GM18498 (cell line): Measurements from ENCODE around the gene GTPBP4.
"Not testable (repeated sequence)": the region's sequence is repeated elsewhere in the genome, so short reads cannot be mapped to it uniquely, and the experiment has no call there.

Source experiments
- ATAC-seq: cut with Tn5 transposase; IDR thresholded peaks from one replicate; pipeline ENCODE4 v1.9.1; 2021; ENCODE audit warnings: mild to moderate bottlenecking, moderate library complexity; ENCODE audit not compliant: unreplicated experiment

GTPBP4 gene

DNA sequence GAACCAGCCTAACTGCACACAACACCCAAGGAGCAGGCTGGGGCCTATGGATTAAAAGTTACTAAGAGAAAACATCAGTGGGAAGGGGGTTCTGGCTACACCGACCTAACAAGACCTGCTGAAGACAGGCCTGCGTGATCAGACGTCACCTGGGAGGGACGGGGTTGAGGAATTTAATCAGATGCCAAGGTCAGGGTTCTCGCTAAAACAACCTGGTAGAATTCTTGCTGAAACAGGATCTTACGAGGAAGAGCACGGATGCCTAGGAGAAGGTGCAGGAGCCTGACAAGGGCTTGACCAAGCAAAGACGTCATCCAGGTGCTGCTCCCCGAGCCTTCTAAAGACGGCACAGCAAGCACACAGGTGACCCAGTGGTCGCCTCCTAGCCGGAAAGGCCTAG is 35.9 kb downstream of the GTPBP4 start:
- ATAC-seq: no peak

DNA sequence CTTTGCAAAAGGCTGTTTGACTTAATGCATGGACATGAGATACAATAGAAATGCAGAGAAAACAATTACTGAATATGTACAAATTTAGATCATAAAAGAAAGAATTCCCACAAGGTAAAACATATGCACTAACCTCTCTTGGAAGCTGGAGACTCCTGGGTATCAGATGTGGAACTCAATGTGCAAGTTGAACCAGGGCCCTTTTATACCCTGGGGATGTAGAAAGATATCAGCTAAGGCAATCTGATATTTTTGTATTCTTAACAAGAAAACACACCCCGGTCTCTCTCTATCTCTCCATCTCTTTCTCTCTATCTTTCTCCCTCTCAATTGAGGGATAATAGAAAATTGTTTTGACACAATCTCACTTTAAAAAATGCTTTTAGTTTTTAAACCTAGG is 37.4 kb downstream of the GTPBP4 start, which contains the start of gene IDI2:
TSS of gene IDI2 (minus strand) at position 177 of the 400 bp plus-strand sequence. CDS start 1,136 bp downstream, outside the sequence.
- ATAC-seq: no peak

DNA sequence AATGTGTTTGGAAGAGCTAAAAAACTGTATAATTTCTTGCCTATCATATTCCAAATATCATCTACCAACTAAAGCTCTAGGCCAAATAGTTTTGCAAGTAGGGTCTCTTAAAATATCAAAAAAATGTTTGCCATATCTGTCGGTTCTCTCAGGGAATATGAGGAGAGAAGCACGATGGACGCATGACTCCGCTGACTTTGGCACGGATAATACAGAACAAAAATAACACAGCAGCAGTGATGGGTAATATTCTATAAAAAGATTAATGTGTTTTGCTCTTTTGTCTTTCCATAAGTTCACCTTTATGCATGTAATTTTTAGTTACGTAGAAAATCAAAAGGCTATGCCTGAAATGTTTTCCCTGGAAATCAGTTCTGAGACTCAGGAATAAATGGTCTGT is 38.3 kb downstream of the GTPBP4 start:
- no peak for ATAC-seq

DNA sequence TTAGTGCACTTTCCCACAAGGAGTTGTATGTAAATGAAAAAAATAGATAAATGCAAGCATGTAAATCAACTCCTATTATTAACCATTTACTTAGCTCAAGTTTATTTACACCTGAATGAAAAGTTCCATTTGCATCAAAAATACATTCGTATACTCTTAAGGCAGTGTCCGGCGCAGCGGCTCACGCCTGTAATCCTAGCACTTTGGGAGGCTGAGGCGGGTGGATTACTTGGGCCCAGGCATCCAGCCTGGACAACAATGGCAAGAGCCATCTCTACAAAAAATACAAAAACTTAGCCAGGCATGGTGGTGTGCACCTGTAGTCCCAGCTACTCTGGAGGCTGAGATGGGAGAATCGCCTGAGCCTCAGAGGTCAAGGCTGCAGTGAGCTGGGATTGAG is 41.6 kb downstream of the GTPBP4 start:
- no peak for ATAC-seq

DNA sequence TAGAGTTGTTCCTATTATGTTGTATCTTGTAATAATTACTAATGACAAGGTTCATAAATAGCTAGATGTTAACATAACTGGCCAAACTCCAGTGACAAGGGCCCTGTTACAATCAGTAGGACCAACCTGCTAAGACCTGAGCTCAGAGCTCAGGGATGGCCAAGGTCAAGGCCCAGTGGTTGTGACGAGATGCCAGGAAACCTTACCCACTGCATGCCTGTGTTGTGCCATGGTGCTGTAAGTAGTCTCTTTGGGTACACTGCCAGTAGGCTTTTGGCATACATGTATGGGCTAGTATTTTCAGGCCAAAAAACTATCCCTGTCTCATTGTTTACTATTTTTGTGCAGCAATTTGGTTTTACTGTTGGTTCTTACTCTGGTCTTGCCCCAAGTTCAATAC is 45.4 kb downstream of the GTPBP4 start:
- no peak for ATAC-seq

DNA sequence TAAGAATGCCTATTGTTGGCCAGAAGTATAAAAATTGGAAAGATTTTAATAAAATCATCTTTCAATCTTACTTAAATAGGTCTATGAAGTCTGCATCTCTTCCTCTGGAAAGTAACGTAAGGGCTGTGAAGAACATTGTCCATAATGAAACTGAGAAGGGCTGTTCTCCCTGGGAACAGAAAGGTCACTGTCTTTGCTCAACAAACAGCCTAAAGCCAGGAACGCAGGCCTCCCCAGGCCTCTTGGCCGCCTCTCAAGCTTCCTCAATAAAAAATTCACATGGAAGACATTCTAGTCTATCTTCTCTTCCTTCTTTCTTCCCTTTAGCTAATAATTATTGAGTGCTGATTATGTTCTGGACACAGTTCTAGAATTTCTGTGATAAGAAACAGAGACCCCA is 46.5 kb downstream of the GTPBP4 start:
- no peak for ATAC-seq

DNA sequence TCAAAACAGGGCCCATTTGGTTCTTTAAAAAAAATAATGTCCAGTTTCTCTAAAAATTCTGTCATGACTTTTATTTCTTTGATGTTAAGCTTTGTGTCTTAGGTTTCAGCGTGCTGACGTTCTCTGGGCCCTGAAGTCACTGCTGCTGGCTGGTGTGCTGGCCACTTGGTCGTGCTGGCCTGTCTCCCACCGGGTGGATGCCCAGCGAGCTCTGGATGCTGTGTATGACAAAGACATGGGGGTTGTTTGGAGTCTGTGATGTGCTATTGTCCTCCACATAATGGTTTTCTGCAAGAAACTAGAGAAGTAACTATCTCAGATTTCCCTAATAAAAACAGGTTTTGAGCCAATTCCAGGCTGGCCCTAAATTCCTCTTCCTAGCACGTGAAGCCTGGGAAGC is 47.0 kb downstream of the GTPBP4 start:
- ATAC-seq: no peak

DNA sequence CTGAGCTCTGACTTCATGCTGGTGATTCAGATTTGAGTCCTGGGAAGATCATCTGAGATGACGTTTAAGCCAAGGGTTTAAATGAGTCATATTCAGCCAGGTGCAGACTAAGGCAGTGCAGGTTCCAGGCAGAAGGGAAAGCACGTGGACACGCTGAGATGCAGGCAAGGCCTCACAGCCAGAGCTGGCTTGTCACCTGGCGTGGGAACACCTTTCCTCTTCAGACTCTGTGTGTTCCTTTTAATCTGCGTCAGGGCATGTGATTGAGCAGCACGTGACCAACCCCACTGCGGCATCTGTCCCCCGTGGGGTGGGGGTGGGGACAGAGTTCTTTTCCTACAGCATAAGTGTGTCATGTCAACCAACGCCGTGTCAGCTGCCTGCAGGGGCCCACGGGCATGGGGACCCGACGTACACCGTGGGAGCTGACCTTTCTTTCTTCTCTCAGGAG is 48.1 kb downstream of the GTPBP4 start:
- peak; percentile 52 for ATAC-seq

DNA sequence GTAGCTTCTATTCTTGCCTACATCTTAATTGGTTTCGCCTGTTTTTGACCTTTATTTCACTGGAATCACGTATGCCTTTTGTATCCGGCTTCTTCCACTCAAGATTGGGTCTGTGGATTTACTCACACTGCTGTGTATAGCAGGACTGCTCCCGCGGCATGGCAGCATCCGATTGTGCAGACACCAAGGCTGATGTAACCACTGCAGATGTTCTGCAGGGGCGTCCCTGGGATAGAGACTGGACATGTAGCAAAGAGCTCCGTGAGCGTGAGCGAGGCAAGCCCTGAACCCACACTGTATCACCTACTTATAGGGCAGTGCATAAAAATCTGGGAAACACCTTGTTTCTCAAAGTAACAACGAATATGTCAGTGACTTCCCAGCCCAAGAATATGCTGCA is 48.9 kb downstream of the GTPBP4 start:
- ATAC-seq: no peak

DNA sequence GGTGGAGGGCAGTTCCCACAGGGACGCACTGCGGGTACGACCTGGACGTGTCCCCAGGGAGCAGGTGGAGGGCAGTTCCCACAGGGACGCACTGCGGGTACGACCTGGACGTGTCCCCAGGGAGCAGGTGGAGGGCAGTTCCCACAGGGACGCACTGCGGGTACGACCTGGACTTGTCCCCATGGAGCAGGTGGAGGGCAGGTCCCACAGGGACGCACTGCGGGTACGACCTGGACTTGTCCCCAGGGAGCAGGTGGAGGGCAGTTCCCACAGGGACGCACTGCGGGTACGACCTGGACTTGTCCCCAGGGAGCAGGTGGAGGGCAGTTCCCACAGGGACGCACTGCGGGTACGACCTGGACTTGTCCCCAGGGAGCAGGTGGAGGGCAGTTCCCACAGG is 50.5 kb downstream of the GTPBP4 start:
- ATAC-seq: not testable (repeated sequence)

DNA sequence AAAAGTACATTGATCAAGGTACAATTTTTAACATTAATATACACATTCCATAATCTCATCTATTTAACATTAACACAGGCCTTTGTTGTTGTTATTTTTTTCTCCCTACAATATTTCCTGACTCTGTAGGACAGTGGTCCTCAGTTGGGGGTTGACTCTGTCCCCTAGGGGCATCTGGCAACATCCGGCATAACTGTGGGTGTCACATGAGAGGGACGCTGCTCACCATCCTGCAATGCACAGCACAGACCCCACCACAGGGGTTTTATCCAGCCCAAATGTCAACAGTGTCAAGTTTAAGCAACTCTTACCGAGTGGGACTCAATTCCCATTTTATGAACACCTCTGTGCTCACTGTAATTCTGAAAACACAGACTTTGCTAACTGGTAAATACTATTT is 51.9 kb downstream of the GTPBP4 start:
- ATAC-seq: no peak

DNA sequence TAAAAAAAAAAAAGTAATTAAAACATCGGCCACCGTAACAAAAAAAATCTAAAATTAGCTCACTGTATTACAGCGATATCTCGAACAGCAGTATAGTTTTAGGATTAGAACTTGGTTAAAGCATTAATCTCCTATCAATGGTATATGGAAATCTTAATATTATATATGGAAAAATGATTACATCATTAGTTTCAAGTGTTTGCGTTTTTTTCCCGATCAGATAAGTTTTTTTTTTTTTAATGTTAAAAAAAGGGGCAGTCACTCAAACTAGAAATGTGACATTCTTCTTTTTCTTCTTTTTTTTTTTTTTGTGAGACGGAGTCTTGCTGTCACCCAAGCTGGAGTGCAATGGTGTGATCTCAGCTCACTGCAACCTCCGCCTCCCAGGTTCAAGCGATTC is 53.3 kb downstream of the GTPBP4 start:
- ATAC-seq: no peak

DNA sequence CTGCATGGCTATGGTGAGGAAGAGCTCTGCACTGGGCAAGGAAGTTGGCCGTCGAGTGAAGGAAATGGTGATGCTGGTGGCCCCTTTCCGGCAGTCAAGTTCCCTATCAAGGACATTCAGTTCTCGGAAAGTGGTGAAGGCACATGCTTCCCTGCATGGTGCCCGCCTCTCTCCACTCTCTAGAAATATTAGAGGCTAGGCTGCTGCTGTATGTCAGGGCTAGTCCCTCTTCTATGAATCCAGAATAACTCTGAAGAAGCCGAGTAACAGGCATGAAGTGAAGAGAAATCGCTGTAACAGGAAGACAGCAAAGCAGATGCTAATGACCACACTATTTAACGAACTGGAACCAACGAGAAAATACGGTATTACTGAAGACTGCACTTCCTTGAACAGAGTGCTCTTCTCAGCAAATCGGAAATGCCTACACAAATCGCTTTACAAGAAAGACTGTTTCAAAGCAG is 55.3 kb downstream of the GTPBP4 start:
- peak; percentile 63 for ATAC-seq

DNA sequence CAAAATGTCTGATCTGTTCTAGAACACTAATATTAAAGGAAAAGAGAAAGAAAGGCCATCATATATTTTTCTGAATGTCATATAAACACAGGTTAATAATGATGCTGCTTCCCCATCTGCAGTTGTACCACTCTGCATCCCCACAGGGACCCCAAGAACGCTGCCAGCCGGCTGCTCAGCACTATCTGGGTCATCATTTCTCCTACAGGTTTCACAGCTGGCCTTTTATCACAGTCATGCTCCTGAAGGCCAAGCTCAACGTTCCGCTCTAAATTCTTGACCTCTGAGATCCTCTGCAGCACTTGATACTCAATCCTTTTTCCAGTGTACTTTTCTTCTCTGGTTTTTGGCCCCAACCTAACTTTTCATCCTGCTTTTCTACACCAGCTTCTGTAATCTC is 55.9 kb downstream of the GTPBP4 start:
- ATAC-seq: no peak

DNA sequence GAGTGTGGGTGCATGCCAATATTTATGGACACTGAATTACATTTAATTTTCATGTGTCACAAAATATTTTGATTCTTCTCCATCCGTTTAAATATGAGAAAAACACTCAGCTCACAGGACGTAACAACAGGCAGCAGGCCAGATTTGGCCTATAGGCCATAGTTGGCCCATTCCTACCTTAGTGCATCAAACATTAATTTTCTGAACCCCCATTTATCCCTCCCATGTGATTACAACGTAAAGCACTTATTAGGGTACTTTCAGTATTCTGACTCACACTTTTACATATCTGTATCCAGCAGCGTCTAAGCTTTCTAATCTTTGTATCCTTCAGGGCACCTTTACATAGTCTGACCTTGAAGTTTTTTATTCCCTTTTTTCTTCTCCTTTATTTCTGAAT is 56.7 kb downstream of the GTPBP4 start:
- ATAC-seq: no peak

DNA sequence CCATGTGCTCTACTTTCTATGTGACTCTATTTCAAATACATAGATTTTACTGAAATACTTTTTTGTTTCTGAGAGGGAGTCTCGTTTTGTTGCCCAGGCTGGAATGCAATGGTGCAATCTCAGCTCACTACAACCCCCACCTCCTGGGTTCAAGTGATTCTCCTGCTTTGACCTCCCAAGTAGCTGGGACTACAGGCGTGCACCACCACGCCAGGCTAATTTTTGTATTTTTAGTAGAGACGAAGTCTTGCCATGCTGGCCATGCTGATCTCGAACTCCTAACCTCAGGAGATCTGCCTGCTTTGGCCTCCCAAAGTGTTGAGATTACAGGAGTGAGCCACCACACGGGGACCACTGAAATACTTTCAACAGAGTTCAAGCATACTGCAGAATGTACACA is 57.2 kb downstream of the GTPBP4 start:
- ATAC-seq: no peak

DNA sequence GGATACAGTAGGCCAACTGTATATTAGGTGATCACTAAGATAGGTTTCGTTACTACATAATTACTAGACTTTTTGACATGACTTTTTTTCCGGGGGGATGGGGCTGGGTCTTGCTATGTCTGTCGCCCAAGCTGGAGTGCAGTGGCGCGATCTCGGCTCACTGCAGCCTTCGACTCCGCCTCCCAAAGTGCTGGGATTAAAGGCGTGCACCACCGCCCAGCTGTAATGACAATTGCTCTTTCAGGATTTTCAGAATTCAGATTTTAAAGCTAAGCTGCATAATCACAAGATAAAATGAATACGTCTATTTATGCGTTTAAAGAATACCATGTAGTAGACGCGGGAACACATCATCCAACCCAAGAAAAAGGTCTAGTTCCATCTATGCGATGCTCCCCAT is 59.7 kb downstream of the GTPBP4 start:
- ATAC-seq: no peak

DNA sequence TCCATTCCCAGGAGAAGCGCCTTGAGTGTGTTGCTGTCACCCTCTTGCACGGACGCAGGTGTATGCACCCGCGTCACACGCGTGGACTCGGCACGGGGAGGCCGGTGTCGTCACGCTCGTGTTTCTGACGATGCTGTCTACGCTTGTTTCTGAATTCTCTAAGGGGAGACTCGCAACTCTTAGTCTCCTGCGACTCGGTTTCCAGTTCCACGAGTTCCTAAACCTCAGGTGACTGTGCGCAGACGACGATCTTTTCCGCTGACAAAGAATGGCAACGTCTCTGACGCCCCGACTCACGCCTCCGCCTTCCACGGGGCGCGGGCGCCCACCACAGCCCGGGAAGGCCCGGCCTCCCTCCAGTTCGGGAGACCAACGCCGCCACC is 60.1 kb downstream of the GTPBP4 start:
- ATAC-seq: no peak

DNA sequence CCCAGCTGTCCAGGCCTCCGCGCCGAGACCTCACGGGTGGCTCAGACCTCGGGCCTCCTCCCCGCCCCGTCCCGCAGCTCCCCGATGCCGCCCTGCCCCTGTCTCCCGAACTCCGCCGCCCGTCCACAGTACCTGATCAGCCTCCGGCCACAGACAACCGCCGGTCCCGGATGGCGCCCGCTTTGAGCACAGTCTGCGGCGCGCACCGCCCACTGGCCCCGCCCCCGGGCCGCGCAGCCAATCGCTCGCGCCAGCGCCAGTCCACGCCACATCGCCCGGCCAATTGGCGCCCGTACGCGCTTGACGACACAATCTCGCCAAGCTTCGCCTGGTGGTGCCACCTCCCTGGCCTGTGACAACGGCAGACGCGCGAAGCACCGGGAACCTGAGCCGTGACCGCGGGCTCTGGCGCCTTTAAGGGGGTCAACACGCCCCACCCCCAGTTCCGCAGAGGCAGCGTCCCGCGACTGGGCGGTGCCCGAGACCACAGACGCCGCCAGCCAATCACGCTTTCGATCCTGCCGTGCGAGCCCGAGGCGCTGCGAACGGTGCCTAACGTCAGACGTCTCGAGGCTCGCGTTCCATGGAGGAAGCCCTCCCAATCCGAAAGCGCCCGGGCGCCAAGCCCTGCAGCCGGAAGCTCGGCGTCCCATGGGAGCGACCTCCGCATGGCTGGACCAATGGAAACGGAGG is 60.6 kb downstream of the GTPBP4 start, which contains the start of gene IDI1:
TSS of gene IDI1 (minus strand) at position 388 of the 693 bp plus-strand sequence. CDS start at position 272, 116 bp downstream.
- ATAC-seq: peak; percentile 85

DNA sequence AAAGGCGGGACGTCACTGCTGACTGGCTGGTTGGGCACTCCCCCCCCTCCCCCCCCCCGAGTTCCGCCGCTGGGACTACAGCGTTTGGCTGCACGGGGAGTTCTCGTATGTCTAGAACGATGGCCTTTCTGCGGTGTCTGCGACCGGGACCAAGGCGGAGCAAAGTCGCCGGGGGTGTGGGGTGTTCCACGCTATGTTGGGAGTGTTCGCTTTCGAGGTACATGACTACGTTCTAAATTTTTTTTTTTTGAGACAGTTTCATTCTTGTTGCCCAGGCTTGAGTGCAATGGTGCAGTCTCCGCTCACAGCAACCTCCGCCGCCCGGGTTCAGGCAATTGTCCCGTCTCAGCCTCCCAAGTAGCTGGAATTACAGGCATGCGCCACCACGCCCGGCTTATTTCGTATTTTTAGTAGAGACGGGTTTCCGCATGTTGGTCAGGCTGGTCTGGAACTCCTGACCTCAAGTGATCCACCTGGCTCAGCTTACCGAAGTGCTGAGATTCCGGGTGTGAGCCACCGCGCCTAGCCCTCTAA is 61.3 kb downstream of the GTPBP4 start:
- ATAC-seq: no peak

DNA sequence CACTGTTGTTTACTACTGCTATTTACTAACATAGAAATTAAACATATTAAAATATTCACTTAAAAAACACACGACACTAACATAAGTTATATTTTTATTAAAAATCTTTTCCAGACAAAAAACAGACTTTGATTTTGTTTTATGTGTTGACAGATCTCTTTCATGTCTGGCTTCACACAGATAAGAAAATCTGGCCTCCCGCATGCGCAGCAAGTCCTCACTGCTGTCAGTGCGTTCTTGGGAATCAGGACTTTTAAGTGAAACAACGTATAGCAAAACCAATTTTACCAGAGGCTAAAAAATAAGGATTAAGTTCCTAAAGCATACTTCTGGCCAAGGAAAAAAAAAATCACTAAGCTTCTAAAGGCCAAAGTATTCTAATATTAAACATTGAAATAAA is 61.9 kb downstream of the GTPBP4 start:
- no peak for ATAC-seq

DNA sequence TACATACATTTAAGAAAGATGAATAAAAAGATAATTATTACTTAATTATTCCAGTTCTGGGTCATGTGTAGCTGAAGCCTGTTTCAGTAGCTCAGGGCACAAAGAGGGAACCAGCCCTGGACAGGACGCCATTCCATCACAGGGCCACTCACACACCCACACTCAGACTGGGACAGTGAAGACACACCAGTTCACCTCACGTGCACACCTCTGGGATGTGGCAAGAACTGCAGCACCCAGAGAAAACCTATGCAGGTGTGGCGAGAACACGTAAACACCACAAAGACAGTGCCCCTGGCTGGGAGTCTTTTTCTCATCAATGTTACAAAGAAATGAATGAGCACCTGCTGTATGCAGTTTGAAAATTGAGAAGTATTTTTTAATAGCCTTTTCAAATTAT is 62.3 kb downstream of the GTPBP4 start:
- ATAC-seq: no peak

DNA sequence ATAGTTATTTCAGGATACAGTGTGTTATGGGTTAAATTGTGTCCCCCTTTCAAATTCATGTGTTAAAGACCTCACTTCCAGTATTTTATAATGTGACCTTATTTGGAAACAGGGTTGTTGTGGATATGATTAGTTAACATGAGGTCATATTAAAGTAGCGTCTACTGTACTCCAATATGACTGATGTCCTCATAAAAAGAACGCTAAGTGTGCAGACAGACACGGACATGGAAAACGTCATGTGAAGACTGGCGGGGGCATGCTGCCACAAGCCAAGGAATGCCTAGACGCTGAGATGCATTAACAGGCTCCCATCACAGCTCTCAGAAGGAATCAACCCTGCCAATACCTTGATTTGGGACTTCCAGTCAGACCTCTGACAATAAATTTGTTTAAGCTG is 66.5 kb downstream of the GTPBP4 start:
- ATAC-seq: no peak
